Measurements from ENCODE around the gene LRRC27. TPM values are rescaled to one million over a fixed set of nuclear protein-coding genes. Genes with fewer than 3 reads are reported as not detected.

The LRRC27 gene
- total and polyA plus RNA-seq, 2 of the 4 experiments (the other 2 are of a cell fraction) = 3.8 to 5.3 TPM

GRCh38 chr10:132414402-132415016 is 82.5 kb downstream of the LRRC27 start:
- peaks cover 0 to 14% of the 10 kb centered on the region in 2 experiments; a peak in 2 of 4 replicates for H3K79me1 ChIP-seq (ENCODE audit: low read depth in 1 of 2, low read length in 2 of 2)
- H3K9ac ChIP-seq (ENCODE audit: low read depth, low read length) = no peak overlapping the region
- DNase-seq (no peak), ATAC-seq (ENCODE audit: low read depth) (no peak)
- ChIA-PET CTCF (no interaction called here), POLR2A (ENCODE audit: unreplicated experiment) (no interaction called here)
- no peak overlapping the region for H2AK5ac ChIP-seq (ENCODE audit: low read depth, low read length)
- H3K27me3 ChIP-seq (ENCODE audit: control insufficient read depth, insufficient read depth, low read length) = no peaks in the 10 kb centered on the region
- dilution Hi-C loops (cut with HindIII; ENCODE audit: low sequenced_read_pairs, unreplicated experiment) (no loop called here), intact Hi-C loops (cut with micrococcal nuclease) (no loop called here), in situ Hi-C loops (cut with MboI; ENCODE audit: low sequenced_read_pairs) (no loop called here)
- no peak overlapping the region for H3K4ac ChIP-seq (ENCODE audit: low read depth, low read length)
- H4K5ac ChIP-seq (ENCODE audit: low read depth, low read length) = no peak overlapping the region
- H3K36me3 ChIP-seq (ENCODE audit: control insufficient read depth, insufficient read depth, low read length) = no peaks in the 10 kb centered on the region
- peaks cover 12% of the 10 kb centered on the region for H4K20me1 ChIP-seq (ENCODE audit: insufficient read depth, low read length)
- H3K23ac ChIP-seq (ENCODE audit: low read depth, low read length) = no peak overlapping the region
- no peak overlapping the region for H3K4me2 ChIP-seq (ENCODE audit: low read depth, low read length)
- H2BK5ac ChIP-seq (ENCODE audit: low read depth, low read length, poor library complexity, severe bottlenecking) = no peak overlapping the region
- no peak overlapping the region for H2BK15ac ChIP-seq (ENCODE audit: low read depth, low read length)
- no peak overlapping the region for H3K27ac ChIP-seq (ENCODE audit: insufficient read depth, low read length)
- H2BK120ac ChIP-seq (ENCODE audit: low read depth, low read length) = no peak overlapping the region
- no peak overlapping the region for H3K4me3 ChIP-seq (ENCODE audit: insufficient read depth, low read depth, low read length)
- no peak overlapping the region for H2AK9ac ChIP-seq (replicated peaks; ENCODE audit: low read depth, low read length, poor library complexity)
- WGBS, 2 experiments (ENCODE audit: extremely low coverage in 2 of 2, insufficient read length in 1 of 2) = 80% methylated on average over 1 of the region's 21 CpGs; no CpG with 5 or more reads in 1 of the 2 experiments
- H4K8ac ChIP-seq (ENCODE audit: low read depth in 2 of 2, low read length in 2 of 2) = no peak overlapping the region
- H3K4me1 ChIP-seq (ENCODE audit: control insufficient read depth, insufficient read depth, low read length) = peaks cover 1% of the 10 kb centered on the region; the same call in 1 of the 2 replicates
- no peak overlapping the region for H4K91ac ChIP-seq (ENCODE audit: insufficient read depth, low read depth, low read length)
- H3K18ac ChIP-seq (ENCODE audit: low read depth, low read length) = no peak overlapping the region
- TF ChIP-seq MXI1 (IDR thresholded peaks at IDR 0.05; ENCODE audit: borderline replicate concordance, low read depth, low read length) (no peak), RAD21 (IDR thresholded peaks at IDR 0.05; ENCODE audit: low read length) (no peak), RFX5 (IDR thresholded peaks at IDR 0.05; ENCODE audit: low read depth, low read length) (no peak), USF2 (IDR thresholded peaks at IDR 0.05; ENCODE audit: low read depth, low read length) (no peak), RCOR1 (IDR thresholded peaks at IDR 0.05; ENCODE audit: insufficient replicate concordance, low read length) (no peak), CEBPB (IDR thresholded peaks at IDR 0.05; ENCODE audit: low read depth, low read length) (no peak), SMC3 (IDR thresholded peaks at IDR 0.05; ENCODE audit: low read depth, low read length) (no peak), MAFK (IDR thresholded peaks at IDR 0.05; ENCODE audit: low read depth, low read length) (no peak), ELK1 (IDR thresholded peaks at IDR 0.05; ENCODE audit: borderline replicate concordance, low read depth, low read length) (no peak), BHLHE40 (IDR thresholded peaks at IDR 0.05; ENCODE audit: low read depth, low read length) (no peak), MAZ (IDR thresholded peaks at IDR 0.05; ENCODE audit: borderline replicate concordance, low read depth, low read length) (no peak), FOS (IDR thresholded peaks at IDR 0.05; ENCODE audit: low read depth, low read length) (no peak), NFE2L2 (IDR thresholded peaks at IDR 0.05; ENCODE audit: low read depth, low read length) (no peak), CTCF (conservative IDR thresholded peaks at IDR 0.05; ENCODE audit: low read depth, low read length) (no peak), POLR2A (IDR thresholded peaks at IDR 0.05; ENCODE audit: low read depth, low read length) (no peak), CHD1 (IDR thresholded peaks at IDR 0.05; ENCODE audit: low read depth, low read length) (no peak)
- no TSS peak for BruUV-seq (replicated peaks)
- peaks cover 9% of the 10 kb centered on the region for H3K9me1 ChIP-seq (ENCODE audit: insufficient read depth, low read length)
- H3K14ac ChIP-seq (replicated peaks; ENCODE audit: low read depth, low read length) = no peak overlapping the region
- H2AFZ ChIP-seq (replicated peaks; ENCODE audit: low read length, poor library complexity) = no peak overlapping the region
- no peaks in the 10 kb centered on the region for H3K9me3 ChIP-seq (ENCODE audit: control insufficient read depth, insufficient read depth, low read length)
- no peak overlapping the region for H2BK20ac ChIP-seq (ENCODE audit: low read depth, low read length)
- H3K56ac ChIP-seq (ENCODE audit: extremely low read depth, insufficient read depth, low read length) = no peak overlapping the region
